Type B pancreatic cell (in vitro differentiated cells): Measurements from ENCODE around the gene FARP1. TPM values are rescaled to one million over a fixed set of nuclear protein-coding genes. Genes with fewer than 3 reads are reported as not detected.

Experiments
- DNase-seq: peaks from one replicate; pipeline ENCODE4 v3.0.0; 2021; ENCODE audit warnings: mixed read lengths; ENCODE audit not compliant: unreplicated experiment; ENCODE audit errors: extremely low spot score
- H3K27ac Mint-ChIP-seq: 2 replicates; pipeline ENCODE4 v1.8.0; 2021; ENCODE audit warnings: mild to moderate bottlenecking, mixed read lengths
- H3K27me3 Mint-ChIP-seq: 2 replicates; pipeline ENCODE4 v1.8.0; 2021; ENCODE audit warnings: mixed read lengths
- H3K36me3 Mint-ChIP-seq: 2 replicates; pipeline ENCODE4 v1.8.0; 2021; ENCODE audit warnings: mixed read lengths
- H3K4me1 Mint-ChIP-seq: one replicate; pipeline ENCODE4 v1.8.0; 2021; ENCODE audit warnings: mixed read lengths; ENCODE audit not compliant: unreplicated experiment
- H3K4me3 Mint-ChIP-seq: 2 replicates; pipeline ENCODE4 v1.8.0; 2021; ENCODE audit warnings: mild to moderate bottlenecking, mixed read lengths
- H3K9me3 Mint-ChIP-seq: 2 replicates; pipeline ENCODE4 v1.8.0; 2021; ENCODE audit warnings: mixed read lengths
- CTCF ChIP-seq: fragments of 200-600 bp; sonication (generic); conservative IDR thresholded peaks from 2 replicates; pipeline ENCODE4 v1.5.0; 2021; ENCODE audit warnings: antibody characterized with exemption, mild to moderate bottlenecking
- microRNA-seq: library from miRNA; unstranded; fragments of <30 nt; microRNA quantifications from one replicate; pipeline ENCODE4, GENCODE V29; 2020
- total RNA-seq: library from RNA; stranded (reverse); gene quantifications from 2 replicates; pipeline ENCODE4 v1.2.1, GENCODE V29; 2021; ENCODE audit warnings: low replicate concordance

The FARP1 gene
- total RNA-seq, 1 donor from 2014 or later = 195 TPM

- peaks cover 69% of the 10 kb centered on the region for H3K4me1 Mint-ChIP-seq
- DNase-seq = no peak
- no peaks in the 10 kb centered on the region for H3K9me3 Mint-ChIP-seq
- no peaks in the 10 kb centered on the region for H3K27me3 Mint-ChIP-seq
- no peak overlapping the region for H3K4me3 Mint-ChIP-seq
- H3K27ac Mint-ChIP-seq = no peak overlapping the region
- TF ChIP-seq CTCF = no peak
- peaks cover 26% of the 10 kb centered on the region for H3K36me3 Mint-ChIP-seq
These were observed 361.1 kb downstream of the FARP1 start for GRCh38 chr13:98504029-98504351.

DNA sequence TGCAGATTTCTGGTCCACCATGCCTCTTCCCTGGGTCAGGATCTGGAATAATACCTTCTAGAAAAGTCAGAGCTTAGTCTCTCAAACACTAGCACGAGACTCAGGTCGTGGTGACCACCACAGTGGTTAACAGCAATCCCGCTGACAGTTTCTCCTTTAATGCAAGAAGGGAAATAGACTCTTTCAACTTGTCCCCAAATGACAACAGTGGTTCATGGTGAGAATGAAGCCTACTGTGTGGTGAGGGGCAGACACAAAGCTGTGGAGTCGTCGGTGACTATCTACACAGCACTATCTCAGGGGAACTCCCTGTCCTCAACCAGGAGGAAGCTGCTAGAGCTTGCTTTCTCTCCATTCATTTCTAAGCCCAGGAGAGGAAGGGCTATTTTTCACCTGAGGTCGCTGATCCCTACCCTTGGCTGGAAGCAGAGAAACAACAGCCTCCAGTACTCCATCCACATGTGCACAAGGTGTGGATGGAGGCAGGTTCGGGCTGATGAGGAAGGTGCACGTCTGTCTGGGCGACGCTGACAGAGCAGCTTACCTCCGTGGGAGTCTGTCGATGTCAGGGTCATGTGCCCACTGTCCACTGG is 361.6 kb downstream of the FARP1 start:
- Mint-ChIP-seq H3K27ac (no peak overlapping the region), H3K27me3 (no peaks in the 10 kb centered on the region), H3K36me3 (peaks cover 25% of the 10 kb centered on the region), H3K4me1 (peaks cover 74% of the 10 kb centered on the region), H3K9me3 (no peaks in the 10 kb centered on the region), H3K4me3 (no peak overlapping the region)
- DNase-seq = no peak
- TF ChIP-seq CTCF = no peak

Small RNA genes lying within 50 kb of the gene (microRNA-seq; reads per million reads assigned to microRNA genes)
- gene MIR3170 = not detected

Other genes starting within 250 kb of the FARP1 start
- gene IPO5, start 189.4 kb upstream of the FARP1 start, total RNA-seq = 136 and 202 TPM in 2 replicates
- gene RNF113B, start 34.2 kb downstream of the FARP1 start, total RNA-seq = not detected in 2 replicates